Calu3 (cell line): Measurements from ENCODE around the gene NAA15. TPM values are rescaled to one million over a fixed set of nuclear protein-coding genes. Genes with fewer than 3 reads are reported as not detected.

Source experiments
- BruUV-seq: library from RNA; stranded (reverse); fragments of 400-500 nt; replicated peaks from 2 replicates; lab custom pipeline; 2021; lab: Mats Ljungman, UMichigan
- CTCF ChIA-PET: fragments of 300-600 bp; sonication (Branson Sonifier 250); formaldehyde crosslinking; loops from one replicate; lab custom pipeline; 2022; ENCODE audit warnings: antibody characterized with exemption; lab: Charles Lee
- DNase-seq: peaks from one replicate; pipeline ENCODE4 v3.0.0; 2022
- H3K27ac Mint-ChIP-seq: one replicate; pipeline ENCODE4 v1.8.0; 2022; ENCODE audit warnings: mixed read lengths; ENCODE audit not compliant: unreplicated experiment
- H3K27me3 Mint-ChIP-seq: one replicate; pipeline ENCODE4 v1.8.0; 2022; ENCODE audit warnings: mixed read lengths; ENCODE audit not compliant: unreplicated experiment
- H3K36me3 Mint-ChIP-seq: one replicate; pipeline ENCODE4 v1.8.0; 2022; ENCODE audit warnings: mild to moderate bottlenecking, moderate library complexity, mixed read lengths; ENCODE audit not compliant: insufficient read depth, unreplicated experiment
- H3K4me1 Mint-ChIP-seq: one replicate; pipeline ENCODE4 v1.8.0; 2022; ENCODE audit warnings: mild to moderate bottlenecking, low read depth, mixed read lengths; ENCODE audit not compliant: unreplicated experiment
- H3K4me3 Mint-ChIP-seq: one replicate; pipeline ENCODE4 v1.8.0; 2022; ENCODE audit warnings: mild to moderate bottlenecking, low read depth, moderate library complexity, mixed read lengths; ENCODE audit not compliant: unreplicated experiment
- H3K9me3 Mint-ChIP-seq: one replicate; pipeline ENCODE4 v1.8.0; 2022; ENCODE audit warnings: low read depth, mixed read lengths; ENCODE audit not compliant: unreplicated experiment
- intact Hi-C: fragments of 100-400 bp; cut with micrococcal nuclease; formaldehyde crosslinking; loops from one replicate; pipeline ENCODE4 v1.10.0; 2022; ENCODE audit not compliant: unreplicated experiment
- total RNA-seq: library from RNA; stranded (reverse); gene quantifications from 2 replicates; pipeline ENCODE4 v1.2.3, GENCODE V29; 2022
- TF ChIP-seq, protein P1 (sequence below): fragments of 200-600 bp; IDR thresholded peaks from one replicate; pipeline ENCODE4 v1.8.0; 2022; ENCODE audit warnings: antibody characterized with exemption; ENCODE audit not compliant: unreplicated experiment

NAA15 gene
- total RNA-seq, 1 experiment from 2014 or later: 45.2 TPM

- BruUV-seq: no TSS peak
- intact Hi-C loops: loop anchor here (5.0 kb wide), 1 partner anchor 200 kb away; no protein-coding TSS in a partner anchor
- Mint-ChIP-seq H3K27me3 (no peaks in the 10 kb centered on the region), H3K4me3 (no peak overlapping the region), H3K36me3 (peaks cover 32% of the 10 kb centered on the region), H3K9me3 (no peaks in the 10 kb centered on the region), H3K27ac (no peak overlapping the region), H3K4me1 (no peaks in the 10 kb centered on the region)
- DNase-seq: no peak
- CTCF ChIA-PET: interaction anchor here (0.7 to 1.7 kb wide), 2 partner anchors 266 to 576 kb away, joined by 3 to 7 read pairs; no protein-coding TSS in a partner anchor
- TF ChIP-seq, protein P1, sequence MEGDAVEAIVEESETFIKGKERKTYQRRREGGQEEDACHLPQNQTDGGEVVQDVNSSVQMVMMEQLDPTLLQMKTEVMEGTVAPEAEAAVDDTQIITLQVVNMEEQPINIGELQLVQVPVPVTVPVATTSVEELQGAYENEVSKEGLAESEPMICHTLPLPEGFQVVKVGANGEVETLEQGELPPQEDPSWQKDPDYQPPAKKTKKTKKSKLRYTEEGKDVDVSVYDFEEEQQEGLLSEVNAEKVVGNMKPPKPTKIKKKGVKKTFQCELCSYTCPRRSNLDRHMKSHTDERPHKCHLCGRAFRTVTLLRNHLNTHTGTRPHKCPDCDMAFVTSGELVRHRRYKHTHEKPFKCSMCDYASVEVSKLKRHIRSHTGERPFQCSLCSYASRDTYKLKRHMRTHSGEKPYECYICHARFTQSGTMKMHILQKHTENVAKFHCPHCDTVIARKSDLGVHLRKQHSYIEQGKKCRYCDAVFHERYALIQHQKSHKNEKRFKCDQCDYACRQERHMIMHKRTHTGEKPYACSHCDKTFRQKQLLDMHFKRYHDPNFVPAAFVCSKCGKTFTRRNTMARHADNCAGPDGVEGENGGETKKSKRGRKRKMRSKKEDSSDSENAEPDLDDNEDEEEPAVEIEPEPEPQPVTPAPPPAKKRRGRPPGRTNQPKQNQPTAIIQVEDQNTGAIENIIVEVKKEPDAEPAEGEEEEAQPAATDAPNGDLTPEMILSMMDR: no peak
Observed at GRCh38 chr4:139297001-139297410, 4.3 kb upstream of the NAA15 start.

GRCh38 chr4:139299536-139299935 is 1.8 kb upstream of the NAA15 start:
- no peak for DNase-seq
- Mint-ChIP-seq H3K4me3 (no peak overlapping the region), H3K27me3 (no peaks in the 10 kb centered on the region), H3K27ac (no peak overlapping the region), H3K9me3 (no peaks in the 10 kb centered on the region), H3K36me3 (peaks cover 38% of the 10 kb centered on the region), H3K4me1 (no peaks in the 10 kb centered on the region)
- CTCF ChIA-PET: no interaction called here
- BruUV-seq: no TSS peak
- TF ChIP-seq, protein P1: no peak
- intact Hi-C loops: loop anchor here (5.0 kb wide), 1 partner anchor 202 kb away; no protein-coding TSS in a partner anchor

DNA sequence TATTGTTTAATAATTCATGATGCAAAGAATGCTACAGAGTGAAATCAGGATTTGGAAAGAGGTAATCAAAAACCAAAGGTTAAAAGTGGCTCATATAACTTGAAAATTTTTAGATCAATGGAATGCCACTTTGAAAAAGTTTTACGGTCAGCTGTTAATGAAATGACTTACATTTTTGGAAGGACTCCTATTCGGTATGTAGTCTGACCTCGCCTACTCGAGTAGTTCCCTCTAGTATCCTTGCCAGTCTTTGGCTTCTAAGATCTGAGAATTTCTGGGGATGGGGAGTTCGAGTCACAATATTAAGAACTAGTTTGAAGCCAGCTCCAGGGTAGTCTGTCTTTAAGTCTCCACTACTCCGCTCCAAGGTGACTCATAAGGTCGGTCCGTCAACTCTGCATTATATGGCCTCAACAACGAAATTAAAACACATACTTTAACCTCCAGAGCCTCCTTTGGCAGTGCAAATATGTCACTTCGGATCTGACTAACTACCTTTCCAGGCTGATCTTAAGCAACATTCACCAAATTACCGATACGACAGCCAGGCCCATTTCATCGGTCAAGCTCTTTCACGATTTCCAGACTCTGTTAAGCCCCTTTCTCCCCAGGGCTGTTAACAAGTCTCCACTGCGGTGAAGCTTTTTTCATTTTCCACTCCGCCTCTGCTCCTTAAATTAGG is 733 bp upstream of the NAA15 start:
- DNase-seq: peak; percentile 5
- TF ChIP-seq, protein P1: no peak
- Mint-ChIP-seq H3K27me3 (no peaks in the 10 kb centered on the region), H3K4me1 (no peaks in the 10 kb centered on the region), H3K4me3 (peak overlapping the region; percentile 98), H3K9me3 (no peaks in the 10 kb centered on the region), H3K36me3 (peaks cover 28% of the 10 kb centered on the region), H3K27ac (peak overlapping the region; percentile 99)
- BruUV-seq: TSS peak; percentile 59
- CTCF ChIA-PET: interaction anchor here (0.5 to 1.4 kb wide), 2 partner anchors 124 to 218 kb away, joined by 3 to 7 read pairs; partner anchors contain the start of gene ELF2
- intact Hi-C loops: no loop called here

DNA sequence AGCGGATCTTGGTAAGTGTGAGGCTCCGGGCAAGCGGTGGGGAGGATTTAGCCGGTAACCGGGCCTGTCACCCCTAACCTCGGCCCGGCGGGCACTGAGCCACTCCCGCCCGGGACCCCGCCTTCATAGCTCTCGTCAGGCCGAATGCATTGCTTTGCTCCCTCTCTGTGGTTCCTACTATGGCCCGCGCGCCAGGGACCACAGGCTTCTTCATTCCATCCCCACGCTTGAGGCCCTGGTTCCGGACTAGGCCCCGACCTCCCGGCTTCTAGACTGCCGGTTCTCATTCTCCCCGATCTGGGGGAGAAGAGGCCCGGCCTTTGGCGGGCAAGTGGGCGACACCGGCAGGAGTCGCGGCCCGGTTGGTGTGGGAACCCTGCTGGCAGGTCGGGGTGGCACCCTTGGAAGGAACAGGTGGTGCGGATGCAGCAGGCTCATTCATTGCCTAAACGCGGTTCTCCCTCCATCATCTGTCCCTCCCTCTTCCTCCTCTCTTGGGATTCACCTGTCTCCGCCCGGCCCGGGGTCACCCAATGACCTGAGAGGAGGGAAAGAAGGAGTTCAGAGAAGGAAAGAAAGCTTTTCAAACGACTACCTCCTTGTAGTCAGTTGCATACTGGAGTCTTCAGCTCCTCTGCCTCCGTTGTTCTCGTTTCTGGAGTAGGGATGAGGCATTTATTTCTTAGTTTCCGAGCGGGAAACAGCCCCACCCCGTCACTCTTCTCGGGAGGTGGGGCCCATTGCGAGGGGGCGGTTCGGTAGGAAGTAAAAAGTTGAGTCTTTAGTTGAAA is 711 bp downstream of the NAA15 start, which contains the start of gene NDUFC1:
Gene NDUFC1 (minus strand): TSS at position 657 of the 791 bp plus-strand sequence. CDS start 6,679 bp downstream, outside the sequence.
- no peaks in the 10 kb centered on the region for H3K9me3 Mint-ChIP-seq
- H3K36me3 Mint-ChIP-seq: peaks cover 25% of the 10 kb centered on the region
- peak within 1 kb of the TSS; percentile 99 for H3K27ac Mint-ChIP-seq
- no TSS peak for BruUV-seq
- DNase-seq: peak; percentile 46
- H3K27me3 Mint-ChIP-seq: no peaks in the 10 kb centered on the region
- H3K4me3 Mint-ChIP-seq: peak within 1 kb of the TSS; percentile 98
- CTCF ChIA-PET: interaction anchor here (1.4 kb wide), 1 partner anchor 125 kb away, joined by 7 read pairs; the partner anchor contains the start of gene ELF2
- no peaks in the 10 kb centered on the region for H3K4me1 Mint-ChIP-seq
- intact Hi-C loops: no loop called here
- TF ChIP-seq, protein P1: no peak
